22Rv1 (cell line): ENCODE measurements around the gene PTCHD4.

Experiments used
- ZFX ChIP-seq: fragments of 450-650 bp; IDR thresholded peaks from 2 replicates; pipeline ENCODE4 v1.6.1; 2017; ENCODE audit warnings: antibody characterized with exemption, borderline replicate concordance
- TF ChIP-seq, protein P1 (sequence below): fragments of 450-650 bp; IDR thresholded peaks from 2 replicates; pipeline ENCODE4 v1.5.1; 2017; ENCODE audit warnings: mild to moderate bottlenecking

DNA sequence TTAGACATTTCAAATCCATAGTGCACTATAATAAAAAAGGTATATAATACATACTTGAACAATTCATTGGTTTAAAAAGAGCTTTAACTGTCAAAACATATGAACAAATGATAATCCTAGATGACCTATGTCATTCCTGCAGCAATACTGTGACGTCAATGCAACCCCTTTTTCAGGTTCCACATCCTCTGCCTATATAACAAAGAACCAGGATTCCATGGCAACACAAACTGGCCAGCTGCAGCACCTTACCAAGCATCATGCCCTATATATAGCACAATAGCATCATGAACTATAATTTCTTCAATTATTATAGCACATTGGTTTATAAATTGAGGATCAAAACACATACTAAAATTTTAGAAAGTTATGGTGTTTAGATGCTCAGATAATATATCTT, 578 bp upstream of the PTCHD4 start:
- TF ChIP-seq, protein P1, sequence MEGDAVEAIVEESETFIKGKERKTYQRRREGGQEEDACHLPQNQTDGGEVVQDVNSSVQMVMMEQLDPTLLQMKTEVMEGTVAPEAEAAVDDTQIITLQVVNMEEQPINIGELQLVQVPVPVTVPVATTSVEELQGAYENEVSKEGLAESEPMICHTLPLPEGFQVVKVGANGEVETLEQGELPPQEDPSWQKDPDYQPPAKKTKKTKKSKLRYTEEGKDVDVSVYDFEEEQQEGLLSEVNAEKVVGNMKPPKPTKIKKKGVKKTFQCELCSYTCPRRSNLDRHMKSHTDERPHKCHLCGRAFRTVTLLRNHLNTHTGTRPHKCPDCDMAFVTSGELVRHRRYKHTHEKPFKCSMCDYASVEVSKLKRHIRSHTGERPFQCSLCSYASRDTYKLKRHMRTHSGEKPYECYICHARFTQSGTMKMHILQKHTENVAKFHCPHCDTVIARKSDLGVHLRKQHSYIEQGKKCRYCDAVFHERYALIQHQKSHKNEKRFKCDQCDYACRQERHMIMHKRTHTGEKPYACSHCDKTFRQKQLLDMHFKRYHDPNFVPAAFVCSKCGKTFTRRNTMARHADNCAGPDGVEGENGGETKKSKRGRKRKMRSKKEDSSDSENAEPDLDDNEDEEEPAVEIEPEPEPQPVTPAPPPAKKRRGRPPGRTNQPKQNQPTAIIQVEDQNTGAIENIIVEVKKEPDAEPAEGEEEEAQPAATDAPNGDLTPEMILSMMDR: no peak
- no peak for TF ChIP-seq ZFX
